Body of pancreas (tissue), 4 donors: ENCODE results near the gene ACRBP. TPM values are rescaled to one million over a fixed set of nuclear protein-coding genes. Genes with fewer than 3 reads are reported as not detected.

ENCODE experiments used
- ATAC-seq: fragments of 150-250 bp; one replicate; pipeline ENCODE4 v1.9.1; 2016
- DNase-seq, 4 donors: peaks; one replicate each; pipeline ENCODE4 v3.0.0-alpha.2; 2019
- H3K27ac ChIP-seq, 4 donors: fragments of 200-600 bp; sonication (generic); 1 replicate in 3 of 4; 2 replicates in 1 of 4; pipeline versions ENCODE4 v1.5.1 to v1.6.1; 2016 to 2019; ENCODE audit warnings: mild to moderate bottlenecking in 1 of 4, mixed read lengths in 1 of 4, moderate library complexity in 1 of 4
- H3K27me3 ChIP-seq, 2 donors: fragments of 200-600 bp; sonication (generic); one replicate each; pipeline ENCODE4 v1.6.0; 2016; ENCODE audit warnings: mild to moderate bottlenecking in 1 of 2
- H3K36me3 ChIP-seq, 2 donors: fragments of 200-600 bp; sonication (generic); replicated peaks in 1 of 2; 2 replicates each; pipeline ENCODE4 v1.5.1; 2016; ENCODE audit warnings: low read depth in 2 of 2; ENCODE audit not compliant: insufficient read depth in 1 of 2
- H3K4me1 ChIP-seq: fragments of 200-600 bp; sonication (generic); one replicate; pipeline ENCODE4 v1.6.0; 2016
- H3K4me3 ChIP-seq, 2 donors: fragments of 200-600 bp; sonication (generic); 1 replicate in 1 of 2; 2 replicates in 1 of 2; pipeline ENCODE4 v1.5.1; 2016 to 2019
- H3K9me3 ChIP-seq, 3 donors: fragments of 200-600 bp; sonication (generic); 1 replicate in 2 of 3; 2 replicates in 1 of 3; pipeline ENCODE4 v1.5.1; 2016
- CTCF ChIP-seq, 7 experiments: fragments of 450-650 bp in 4 of 7; fragments of 200-600 bp in 3 of 7; sonication (generic) in 3 of 7; IDR thresholded peaks; one replicate each; pipeline ENCODE4 v1.5.1; 2016 to 2019; ENCODE audit warnings: antibody characterized with exemption in 7 of 7
- POLR2A ChIP-seq, 3 donors: fragments of 450-650 bp; IDR thresholded peaks; one replicate each; pipeline ENCODE4 v1.6.1; 2016; ENCODE audit warnings: antibody characterized with exemption in 3 of 3, mild to moderate bottlenecking in 2 of 3
- WGBS, 2 donors: methylation state at CpG; one replicate each; pipeline ENCODE4 v1.1.5; 2017; 5-methylcytosine and 5-hydroxymethylcytosine counted together
- intact Hi-C: fragments of 100-400 bp; cut with DNase I; formaldehyde crosslinking; loops from one replicate; pipeline ENCODE4 v1.15.1; 2023
- total RNA-seq, 2 donors: library from RNA; depleted of rRNA; stranded (reverse); fragments of >200 nt; gene quantifications; one replicate each; pipeline ENCODE4 v1.1.0, GENCODE V29; 2016

ACRBP gene
- total RNA-seq, 2 donors from 2014 or later = 0.78 to 5.9 TPM

DNA sequence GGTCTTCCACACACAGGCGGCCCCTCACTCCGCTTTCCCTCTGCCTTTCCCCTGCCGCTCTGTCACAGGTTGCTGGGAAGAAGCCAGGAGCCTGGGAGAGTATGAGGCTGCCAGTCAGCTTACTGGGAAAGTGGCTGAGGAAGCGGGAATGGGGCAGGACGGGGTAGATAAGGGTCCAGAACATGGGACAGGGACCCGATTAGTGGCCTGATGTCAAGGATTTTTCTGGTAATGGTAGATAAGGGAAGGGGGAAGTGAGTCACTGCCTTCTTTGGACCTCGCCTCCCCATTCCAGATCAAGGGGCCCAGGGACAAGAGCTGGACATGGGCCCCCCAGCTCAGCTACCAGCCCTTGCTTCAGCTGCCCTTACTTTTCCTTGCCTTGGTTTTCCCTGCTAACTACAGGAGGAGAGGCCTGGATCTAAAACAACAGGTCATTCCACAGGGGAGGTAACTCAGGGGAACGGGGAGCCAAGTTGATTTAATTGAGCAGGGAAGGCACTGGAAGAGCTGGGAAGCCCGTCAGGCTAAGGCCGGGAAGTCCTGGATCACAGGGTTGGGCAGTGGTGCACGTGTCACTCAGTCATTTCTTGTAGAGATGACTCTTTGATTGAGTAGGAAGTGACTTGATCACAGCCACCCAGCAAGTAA lies 8.0 kb downstream of the ACRBP start:
- DNase-seq (no peak), ATAC-seq (no peak)
- 58 to 68% methylated on average over 9 to 11 of the region's 11 CpGs for WGBS, 2 donors
- Histone ChIP-seq H3K4me3 (no peak overlapping the region), H3K36me3 (no peaks in the 10 kb centered on the region), H3K4me1 (no peaks in the 10 kb centered on the region), H3K27ac (no peak overlapping the region), H3K9me3 (no peaks in the 10 kb centered on the region), H3K27me3 (no peaks in the 10 kb centered on the region)
- intact Hi-C loops = no loop called here
- TF ChIP-seq CTCF (IDR thresholded peaks at IDR 0.05) (no peak), POLR2A (IDR thresholded peaks at IDR 0.05) (no peak)

GRCh38 chr12:6638305-6638704 lies 8.9 kb downstream of the ACRBP start:
- H3K27ac ChIP-seq = no peak overlapping the region
- H3K9me3 ChIP-seq = no peaks in the 10 kb centered on the region
- TF ChIP-seq POLR2A (IDR thresholded peaks at IDR 0.05) (no peak), CTCF (IDR thresholded peaks at IDR 0.05) (no peak)
- intact Hi-C loops = no loop called here
- no peak overlapping the region for H3K4me3 ChIP-seq
- no peaks in the 10 kb centered on the region for H3K27me3 ChIP-seq
- DNase-seq (peak in 1 of 4 donors; percentile 28), ATAC-seq (no peak)
- WGBS, 2 donors = 60 to 86% methylated on average over 7 to 9 of the region's 9 CpGs
- no peaks in the 10 kb centered on the region for H3K4me1 ChIP-seq
- H3K36me3 ChIP-seq = no peaks in the 10 kb centered on the region

DNA sequence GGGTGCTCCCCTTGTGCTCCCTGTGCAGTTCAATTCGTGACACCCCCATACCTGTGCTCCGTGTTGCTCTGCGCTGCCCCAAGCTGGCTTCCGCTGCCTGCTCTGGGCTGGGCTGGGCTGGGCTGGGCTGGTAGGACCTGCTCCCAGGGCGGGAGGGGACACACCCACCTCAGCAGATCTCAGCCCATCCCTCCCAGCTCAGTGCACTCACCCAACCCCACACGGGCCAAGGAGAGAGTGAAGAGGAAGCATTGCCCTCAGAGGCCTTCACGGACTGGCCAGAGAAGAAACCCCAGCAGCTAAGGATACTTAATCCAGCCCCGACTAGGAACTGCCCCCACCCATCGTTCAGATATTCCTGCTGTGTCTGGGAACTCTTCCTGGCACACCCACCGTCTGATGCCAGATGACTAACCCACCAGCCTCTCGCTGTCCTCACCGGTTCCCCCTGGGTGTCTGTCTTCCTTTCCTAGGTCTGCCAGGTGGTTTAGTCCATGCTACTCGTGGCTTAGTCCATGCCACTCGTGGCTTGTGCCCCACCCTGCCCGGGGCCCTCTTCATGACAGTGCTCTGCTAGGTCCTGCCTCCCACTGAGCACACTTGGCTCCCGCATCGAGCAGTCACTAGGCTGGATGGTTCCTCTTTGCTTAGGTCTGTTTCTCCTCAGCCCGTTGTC lies 11.2 kb downstream of the ACRBP start, which contains the start of gene LPAR5:
Gene LPAR5, minus strand, starts transcription at position 104 of the 676 bp plus-strand sequence. CDS start 14,711 bp downstream, outside the sequence.
- peak in 1 of 3 donors; percentile 21 for TF ChIP-seq POLR2A (IDR thresholded peaks at IDR 0.05)
- no peak for TF ChIP-seq CTCF (IDR thresholded peaks at IDR 0.05)
- H3K36me3 ChIP-seq = no peaks in the 10 kb centered on the region
- peak in 1 of 4 donors; percentile 35 for DNase-seq
- H3K27ac ChIP-seq = peak within 1 kb of the TSS in 1 of 4 donors; percentile 41
- no peak for ATAC-seq
- H3K9me3 ChIP-seq = no peaks in the 10 kb centered on the region
- 35 to 55% methylated on average over 10 to 16 of the region's 18 CpGs for WGBS, 2 donors
- no peaks in the 10 kb centered on the region for H3K27me3 ChIP-seq
- intact Hi-C loops = no loop called here
- no peaks in the 10 kb centered on the region for H3K4me1 ChIP-seq
- H3K4me3 ChIP-seq = no peak within 1 kb of the TSS

GRCh38 chr12:6635375-6635855 lies 11.8 kb downstream of the ACRBP start:
- H3K27me3 ChIP-seq = no peaks in the 10 kb centered on the region
- TF ChIP-seq CTCF (IDR thresholded peaks at IDR 0.05) (no peak), POLR2A (IDR thresholded peaks at IDR 0.05) (no peak)
- WGBS, 2 donors = 53 to 57% methylated on average over 5 of the region's 5 CpGs
- H3K36me3 ChIP-seq = no peaks in the 10 kb centered on the region
- no peak overlapping the region for H3K4me3 ChIP-seq
- no peaks in the 10 kb centered on the region for H3K4me1 ChIP-seq
- H3K9me3 ChIP-seq = no peaks in the 10 kb centered on the region
- no peak for ATAC-seq
- H3K27ac ChIP-seq = peak overlapping the region in 1 of 4 donors; percentile 41
- intact Hi-C loops = no loop called here
- DNase-seq = no peak
